ENCODE measurements around the gene SLCO2B1.
A peak's percentile ranks its signal among the peaks of the same experiment; 100 is the strongest.

Gene SLCO2B1

GRCh38 chr11:75229466-75229865 is 78.6 kb downstream of the SLCO2B1 start:
- no peak for DNase-seq

GRCh38 chr11:75230621-75231020 is 79.7 kb downstream of the SLCO2B1 start:
- no peak for DNase-seq

GRCh38 chr11:75233754-75234172 is 82.9 kb downstream of the SLCO2B1 start:
- DNase-seq = peak in 2 of 6 experiments; percentile 6 to 8

GRCh38 chr11:75236062-75236461 is 85.2 kb downstream of the SLCO2B1 start:
- no peak for DNase-seq

- DNase-seq = no peak
These were observed 86.1 kb downstream of the SLCO2B1 start for GRCh38 chr11:75237050-75237449.

DNA sequence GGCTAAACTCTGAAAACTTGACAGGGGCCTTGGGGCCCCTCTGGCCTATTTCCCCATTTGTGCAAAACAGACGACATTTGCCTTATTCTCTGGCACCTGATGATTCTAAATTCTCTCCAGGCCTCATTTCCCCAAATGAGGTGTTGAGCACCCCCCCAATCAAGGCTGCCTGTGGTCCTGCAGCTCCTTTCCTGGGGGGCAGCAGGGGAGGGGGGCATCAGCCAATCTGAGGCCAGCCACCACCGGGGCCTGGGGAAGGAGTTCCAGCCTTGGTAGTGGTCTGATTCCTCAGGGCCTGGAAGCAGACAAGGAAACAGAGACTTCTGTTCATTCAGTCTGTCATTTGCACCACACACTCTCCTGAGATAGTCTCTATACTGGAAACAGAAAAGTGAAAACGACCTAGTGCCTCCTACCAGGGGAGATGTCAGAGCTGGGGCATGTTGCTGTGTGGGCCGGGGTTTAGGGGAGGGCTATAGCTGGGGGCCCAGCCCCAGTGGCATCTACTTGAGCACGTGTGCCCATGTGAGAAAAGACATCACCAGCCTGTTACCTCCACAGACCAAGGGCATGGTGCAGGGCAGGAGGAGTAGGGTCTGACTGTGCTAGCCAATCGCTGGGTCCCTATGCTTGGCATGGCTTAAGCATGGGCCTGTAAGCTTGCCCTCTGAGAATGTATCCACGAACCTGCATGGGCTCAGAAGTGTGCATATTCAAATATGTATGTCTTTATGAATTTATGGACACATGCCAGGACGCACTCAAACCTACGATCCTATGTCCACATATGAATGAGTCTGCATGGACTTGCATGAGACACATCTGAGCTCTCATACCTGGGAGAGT is 87.9 kb downstream of the SLCO2B1 start:
- no peak for DNase-seq

DNA sequence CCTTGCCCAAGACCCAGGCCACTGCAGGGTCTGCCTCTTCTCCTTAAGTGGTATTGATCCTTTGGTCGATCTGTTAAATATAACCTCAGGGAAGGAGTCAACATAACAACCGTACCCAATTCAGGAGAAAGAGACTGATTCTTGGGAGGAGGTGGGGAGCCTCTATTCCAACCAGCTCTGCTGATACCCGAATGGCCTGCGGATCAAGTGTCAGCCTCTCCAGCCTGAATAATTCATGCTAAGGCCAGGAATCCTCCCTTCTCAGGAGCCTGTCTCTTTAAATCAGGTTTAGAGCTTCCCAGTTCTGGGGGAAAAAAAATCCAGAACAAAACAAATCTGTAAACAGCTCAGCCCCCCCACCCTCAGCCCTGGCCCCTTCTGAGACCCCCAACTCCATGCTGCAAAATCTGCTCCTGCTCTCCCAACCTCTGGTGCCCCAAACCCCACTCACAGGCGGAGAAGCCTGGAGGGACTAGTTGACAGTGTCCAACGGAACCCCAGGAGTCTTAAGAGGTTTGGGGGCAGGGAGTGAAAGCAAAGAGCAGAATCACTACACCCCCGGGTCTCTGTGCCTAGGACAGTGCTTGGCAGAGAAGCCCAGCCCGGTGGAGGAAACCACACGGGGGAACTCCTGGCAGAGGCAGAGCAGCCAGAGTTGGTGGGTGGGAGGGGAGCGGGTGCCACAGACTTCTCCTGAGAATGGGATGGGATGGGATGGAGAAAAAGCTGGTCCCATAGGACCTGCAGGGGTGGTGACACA is 88.8 kb downstream of the SLCO2B1 start:
- no peak for DNase-seq

GRCh38 chr11:75240311-75241035 is 89.6 kb downstream of the SLCO2B1 start, which contains the start of gene TPBGL:
TSS of gene TPBGL (plus strand) at chr11:75240774. CDS start at chr11:75241050, 276 bp downstream.
- peak in 2 of 6 experiments; percentile 22 to 40 for DNase-seq

- DNase-seq = peak; percentile 68 to 92 (median 80)
These were observed 90.4 kb downstream of the SLCO2B1 start for GRCh38 chr11:75241036-75241905.

DNA sequence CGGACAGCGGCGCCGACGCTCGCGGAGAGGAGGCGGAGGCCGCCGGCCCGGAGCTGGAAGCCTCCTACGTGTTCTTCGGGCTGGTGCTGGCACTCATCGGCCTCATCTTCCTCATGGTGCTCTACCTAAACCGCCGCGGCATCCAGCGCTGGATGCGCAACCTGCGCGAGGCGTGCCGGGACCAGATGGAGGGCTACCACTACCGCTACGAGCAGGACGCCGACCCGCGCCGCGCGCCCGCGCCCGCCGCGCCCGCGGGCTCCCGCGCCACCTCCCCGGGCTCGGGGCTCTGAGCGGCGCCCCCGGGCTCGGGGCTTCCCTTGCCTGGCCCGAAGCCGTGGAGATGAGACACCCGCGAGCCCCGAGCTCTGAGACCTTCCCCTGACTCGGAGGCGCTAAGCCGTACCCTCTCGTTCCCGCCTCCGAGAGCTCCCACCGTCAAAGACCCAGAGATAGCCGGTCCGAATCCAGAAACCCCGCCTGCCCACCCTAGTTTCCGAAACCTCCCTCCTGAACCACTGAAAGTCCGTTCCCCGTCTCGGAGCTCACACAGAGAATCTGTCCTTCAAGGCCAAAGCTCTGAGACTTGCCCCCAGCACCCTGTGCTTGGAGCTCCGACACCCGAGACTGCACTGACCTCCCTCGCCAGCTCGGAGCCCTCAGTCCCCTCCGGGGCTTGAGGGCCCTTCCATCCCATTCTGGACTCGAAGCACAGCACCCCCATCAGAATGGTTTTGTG is 91.2 kb downstream of the SLCO2B1 start:
- DNase-seq = no peak

- no peak for DNase-seq
These were observed 92.1 kb downstream of the SLCO2B1 start for GRCh38 chr11:75242722-75243600.

GRCh38 chr11:75244052-75244814 is 93.3 kb downstream of the SLCO2B1 start:
- DNase-seq = no peak

DNA sequence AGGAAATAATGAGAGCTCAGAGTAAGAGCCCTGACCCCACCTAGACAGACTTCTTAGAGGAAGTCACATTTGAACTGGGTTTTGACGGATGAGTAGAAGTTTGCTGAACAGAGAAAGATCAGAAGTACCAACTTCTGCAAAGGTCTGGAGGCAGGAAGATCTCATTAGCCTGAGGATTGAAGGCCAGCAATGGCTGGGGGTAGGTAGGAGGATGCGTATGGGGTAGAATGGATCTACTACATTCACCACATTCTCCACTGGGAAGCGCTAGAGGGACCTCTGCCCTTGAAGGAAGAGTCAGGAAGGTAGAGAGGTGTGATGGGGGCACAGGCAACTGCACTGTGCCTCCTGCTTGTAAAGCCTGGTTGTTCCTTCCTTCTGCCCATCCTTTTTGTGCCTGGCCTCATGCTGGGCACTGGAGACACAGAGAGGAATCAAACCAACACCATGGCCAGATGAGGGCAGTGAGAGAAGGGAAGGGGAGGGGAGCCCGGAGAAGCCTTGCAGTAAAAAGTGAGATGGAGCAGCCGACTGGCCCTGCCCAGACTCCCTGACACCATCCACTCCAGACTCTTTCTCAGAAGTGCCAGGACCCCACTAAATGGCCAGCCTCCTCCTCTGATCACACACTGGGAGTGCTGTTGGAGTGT is 94.6 kb downstream of the SLCO2B1 start:
- DNase-seq = no peak

DNA sequence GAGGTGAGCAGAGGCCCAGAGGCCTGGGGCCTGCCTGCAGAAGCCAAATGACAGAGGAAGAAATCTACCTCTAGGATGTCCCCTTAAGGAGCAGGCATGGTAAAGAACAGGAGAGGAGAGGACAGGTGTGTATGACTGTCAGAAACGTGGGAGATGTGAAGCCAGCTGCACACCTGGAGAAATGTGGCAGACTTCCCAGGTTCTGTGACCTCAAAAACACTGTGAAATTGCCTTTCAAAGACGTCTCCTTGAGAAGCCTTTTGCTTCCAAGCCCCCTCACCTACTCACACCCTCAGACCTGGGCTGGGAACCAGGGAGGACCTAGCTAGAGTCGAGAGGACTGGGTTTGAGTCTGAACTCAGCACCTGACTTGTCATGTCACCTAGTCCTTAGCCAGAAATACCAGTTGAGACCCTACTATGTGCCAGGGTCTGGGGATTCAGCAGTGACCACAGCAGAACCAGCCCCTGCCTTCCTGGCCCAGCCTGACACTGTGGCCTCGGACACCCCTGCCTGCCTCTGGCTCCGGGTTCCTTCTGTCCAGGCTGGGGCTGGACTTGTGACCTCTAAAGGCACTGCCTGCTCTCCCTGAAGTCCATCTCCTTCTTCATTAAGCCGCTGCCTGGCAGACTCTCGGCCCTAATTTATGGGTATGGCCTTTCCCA is 95.2 kb downstream of the SLCO2B1 start:
- no peak for DNase-seq

GRCh38 chr11:75246671-75247350 is 95.9 kb downstream of the SLCO2B1 start:
- DNase-seq = no peak

GRCh38 chr11:75248924-75249256 is 98.0 kb downstream of the SLCO2B1 start:
- DNase-seq = no peak

DNA sequence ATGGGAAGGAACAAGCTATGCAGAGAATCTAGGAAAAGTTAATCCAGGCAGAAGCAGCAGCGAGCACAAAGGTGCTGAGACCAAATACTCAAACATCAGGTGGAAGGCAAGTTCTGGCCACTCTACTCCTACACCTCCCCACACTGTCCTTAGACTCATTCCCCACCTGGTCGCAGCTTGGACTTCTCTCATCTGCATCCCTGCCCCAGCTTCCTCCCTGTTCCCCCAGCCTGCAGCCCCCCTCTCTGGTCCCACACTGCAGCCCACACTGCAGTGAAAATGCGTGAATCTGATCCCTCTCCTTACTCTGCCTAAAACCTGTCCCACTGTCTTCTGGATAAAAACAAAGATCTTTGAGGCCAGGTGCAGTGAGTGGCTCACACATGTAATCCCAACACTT is 98.8 kb downstream of the SLCO2B1 start:
- DNase-seq = no peak

DNA sequence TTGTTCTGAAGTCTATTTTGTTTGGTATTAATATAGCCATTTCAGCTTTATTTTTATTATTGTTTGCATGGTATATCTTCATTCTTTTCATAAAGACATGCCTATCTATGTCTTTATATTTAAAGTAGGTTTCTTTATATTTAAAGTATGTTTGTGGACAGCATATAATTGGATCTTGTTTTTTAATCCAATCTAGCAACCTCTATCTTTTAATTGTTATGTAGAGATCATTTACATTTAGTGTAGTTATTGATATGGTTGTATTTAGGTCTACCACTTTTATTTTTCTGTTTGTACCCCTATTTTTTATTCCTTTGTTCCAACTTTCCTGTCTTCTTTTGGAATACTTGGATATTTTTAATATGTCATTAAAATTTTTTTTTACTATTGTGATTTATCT is 103.4 kb downstream of the SLCO2B1 start:
- no peak for DNase-seq

Measured in stimulated activated naive CD4-positive, alpha-beta T cell (primary cell).